IPS DF 6.9 (cell line): ENCODE data around the gene CPLX1.

Source experiments
- DNase-seq: peaks from one replicate; pipeline ENCODE4 v3.0.0-alpha.2; 2013; ENCODE audit warnings: low read depth, low spot score
- H3K27ac ChIP-seq: one replicate; pipeline ENCODE4 v1.5.1; 2013; ENCODE audit warnings: low read length, control low read depth
- H3K27me3 ChIP-seq: 2 replicates; pipeline ENCODE4 v1.6.1; 2013; ENCODE audit warnings: mild to moderate bottlenecking, low read length; ENCODE audit not compliant: control insufficient read depth, insufficient read depth
- H3K36me3 ChIP-seq: 2 replicates; pipeline ENCODE4 v1.6.1; 2013; ENCODE audit warnings: low read length; ENCODE audit not compliant: control insufficient read depth, insufficient read depth
- H3K4me1 ChIP-seq: 2 replicates; pipeline ENCODE4 v1.6.1; 2013; ENCODE audit warnings: low read length; ENCODE audit not compliant: control insufficient read depth, insufficient read depth
- H3K4me3 ChIP-seq: 2 replicates; pipeline ENCODE4 v1.5.1; 2013; ENCODE audit warnings: mild to moderate bottlenecking, low read length
- H3K9me3 ChIP-seq: 2 replicates; pipeline ENCODE4 v1.6.1; 2013; ENCODE audit warnings: low read length, inconsistent platforms; ENCODE audit not compliant: control insufficient read depth, insufficient read depth
- WGBS: extraction: QIAGEN DNeasy Blood & Tissue Kit; methylation state at CpG from one replicate; pipeline ENCODE4 v1.1.7; 2013; ENCODE audit warnings: mixed read lengths, missing lambda C conversion rate; ENCODE audit not compliant: insufficient read length, insufficient coverage; 5-methylcytosine and 5-hydroxymethylcytosine counted together

Gene CPLX1

DNA sequence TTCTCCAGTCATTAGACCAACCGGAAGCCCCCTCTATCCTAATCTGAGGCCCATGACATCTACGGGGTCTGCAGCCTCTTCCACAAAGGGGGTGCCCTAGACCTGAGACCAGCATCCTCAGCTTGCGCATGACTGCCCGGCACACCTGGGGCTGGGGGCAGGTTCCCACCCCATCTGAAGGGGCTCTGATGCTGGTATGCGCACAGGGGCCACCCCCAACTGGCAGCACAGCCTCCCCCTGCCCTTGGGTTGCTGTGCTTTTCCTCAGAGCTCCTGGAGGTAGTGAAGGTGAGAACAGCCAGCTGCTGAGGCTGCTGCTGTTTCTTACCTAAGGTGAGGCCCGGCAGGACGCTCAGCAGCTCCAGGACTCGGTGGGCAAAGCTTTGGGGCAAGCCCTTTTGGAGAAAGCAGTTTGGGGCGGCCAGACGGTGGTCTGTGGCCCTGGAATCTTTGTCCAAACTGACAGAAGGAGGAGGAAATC is 18.9 kb upstream of the CPLX1 start:
- Histone ChIP-seq H3K36me3 (no peaks in the 10 kb centered on the region), H3K9me3 (no peaks in the 10 kb centered on the region), H3K4me1 (no peaks in the 10 kb centered on the region), H3K4me3 (no peak overlapping the region), H3K27ac (no peak overlapping the region), H3K27me3 (no peaks in the 10 kb centered on the region)
- no peak for DNase-seq
- no CpG with 5 or more reads among the region's 10 CpGs for WGBS

- Histone ChIP-seq H3K36me3 (no peaks in the 10 kb centered on the region), H3K9me3 (no peaks in the 10 kb centered on the region), H3K4me3 (no peak overlapping the region), H3K4me1 (no peaks in the 10 kb centered on the region), H3K27me3 (no peaks in the 10 kb centered on the region), H3K27ac (no peak overlapping the region)
- no CpG with 5 or more reads among the region's 4 CpGs for WGBS
- no peak for DNase-seq
Observed at GRCh38 chr4:839675-840443, 13.9 kb upstream of the CPLX1 start.

DNA sequence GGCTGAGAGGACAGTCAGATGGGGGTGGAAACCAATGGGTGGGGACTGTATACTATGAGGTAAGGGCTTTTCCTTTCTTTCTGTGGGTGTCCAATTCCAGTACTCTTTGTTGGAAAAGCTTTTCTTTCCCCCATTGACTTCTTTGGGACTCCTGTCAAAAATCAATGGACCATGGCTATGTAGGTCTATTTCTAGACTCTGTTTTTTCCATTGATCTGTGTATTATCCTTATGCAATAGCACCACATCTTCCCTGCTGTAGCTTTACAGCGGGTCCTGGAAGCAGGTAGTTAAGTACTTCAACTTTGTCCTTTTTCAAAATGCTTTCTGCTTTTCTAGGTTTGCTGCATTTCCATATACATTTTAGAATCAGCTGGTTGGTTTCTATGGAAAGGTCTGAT is 11.8 kb upstream of the CPLX1 start:
- no peak for DNase-seq
- H3K27ac ChIP-seq = no peak overlapping the region
- no peaks in the 10 kb centered on the region for H3K27me3 ChIP-seq
- no peaks in the 10 kb centered on the region for H3K4me1 ChIP-seq
- H3K4me3 ChIP-seq = no peak overlapping the region
- no peaks in the 10 kb centered on the region for H3K9me3 ChIP-seq
- WGBS = no CpG with 5 or more reads among the region's 1 CpG
- no peaks in the 10 kb centered on the region; the same call in 1 of the 2 replicates for H3K36me3 ChIP-seq

GRCh38 chr4:836750-837301 is 10.9 kb upstream of the CPLX1 start:
- no peaks in the 10 kb centered on the region; the same call in 1 of the 2 replicates for H3K36me3 ChIP-seq
- no peaks in the 10 kb centered on the region for H3K9me3 ChIP-seq
- H3K4me3 ChIP-seq = no peak overlapping the region
- WGBS = no CpG with 5 or more reads among the region's 22 CpGs
- H3K27me3 ChIP-seq = no peaks in the 10 kb centered on the region
- no peak for DNase-seq
- H3K27ac ChIP-seq = no peak overlapping the region
- no peaks in the 10 kb centered on the region for H3K4me1 ChIP-seq

- no peaks in the 10 kb centered on the region; the same call in 1 of the 2 replicates for H3K36me3 ChIP-seq
- H3K4me3 ChIP-seq = no peak overlapping the region
- DNase-seq = no peak
- H3K27ac ChIP-seq = no peak overlapping the region
- H3K9me3 ChIP-seq = no peaks in the 10 kb centered on the region
- WGBS = no CpG with 5 or more reads among the region's 32 CpGs
- no peaks in the 10 kb centered on the region for H3K4me1 ChIP-seq
- no peaks in the 10 kb centered on the region for H3K27me3 ChIP-seq
Observed at GRCh38 chr4:836003-836511, 10.1 kb upstream of the CPLX1 start.

DNA sequence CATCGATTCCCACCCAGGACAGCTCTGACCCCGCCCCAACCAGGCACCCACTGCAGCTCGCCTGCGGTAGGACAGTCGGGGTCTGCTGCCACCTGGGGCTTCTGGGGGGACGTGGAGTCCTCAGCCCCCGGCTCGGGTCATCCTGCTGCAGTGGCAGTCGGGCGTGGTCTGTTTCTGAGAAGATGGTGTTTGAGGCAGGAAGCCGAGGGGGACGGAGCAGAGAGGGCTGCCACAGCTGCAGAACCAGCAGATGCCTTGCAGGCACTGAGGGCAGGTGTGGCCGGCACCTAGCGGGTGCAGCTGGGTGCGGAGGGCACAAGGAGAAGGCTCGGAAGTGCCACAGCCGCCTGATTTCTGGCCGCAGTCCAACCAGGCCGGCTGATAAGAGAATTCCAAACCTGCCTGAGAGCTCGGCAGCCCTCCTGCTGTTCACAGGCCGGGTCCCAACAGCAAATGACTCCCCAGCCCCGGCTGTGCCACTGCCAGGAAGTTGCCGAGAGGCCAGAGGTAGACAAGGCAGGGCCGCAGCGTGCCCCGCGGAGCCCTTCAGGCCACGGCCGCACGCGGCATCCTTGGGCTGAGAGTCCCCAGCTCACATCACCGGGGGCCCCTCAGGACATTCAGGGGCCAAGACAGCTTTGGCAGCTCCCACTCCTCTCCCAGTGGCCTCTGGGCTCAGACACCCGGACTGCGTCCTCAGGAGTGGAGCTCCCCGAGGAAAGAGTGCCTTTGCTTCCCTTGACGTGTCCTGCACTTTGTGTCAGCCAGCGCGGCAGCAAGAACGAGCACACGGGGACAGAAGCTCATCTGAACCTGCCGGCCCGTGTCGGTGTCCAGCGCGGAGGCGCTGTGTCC is 9.4 kb upstream of the CPLX1 start:
- no peaks in the 10 kb centered on the region for H3K27me3 ChIP-seq
- DNase-seq = no peak
- H3K4me1 ChIP-seq = no peaks in the 10 kb centered on the region; the same call in 1 of the 2 replicates
- H3K4me3 ChIP-seq = no peak overlapping the region; the same call in 1 of the 2 replicates
- H3K27ac ChIP-seq = no peak overlapping the region
- H3K9me3 ChIP-seq = no peaks in the 10 kb centered on the region
- no CpG with 5 or more reads among the region's 46 CpGs for WGBS
- no peaks in the 10 kb centered on the region; the same call in 1 of the 2 replicates for H3K36me3 ChIP-seq

- no peak for DNase-seq
- Histone ChIP-seq H3K9me3 (no peaks in the 10 kb centered on the region), H3K36me3 (no peaks in the 10 kb centered on the region; the same call in 1 of the 2 replicates), H3K27me3 (no peaks in the 10 kb centered on the region), H3K27ac (no peak overlapping the region), H3K4me3 (no peak overlapping the region), H3K4me1 (no peaks in the 10 kb centered on the region; the same call in 1 of the 2 replicates)
- no CpG with 5 or more reads among the region's 29 CpGs for WGBS
Observed at GRCh38 chr4:834368-835147, 8.6 kb upstream of the CPLX1 start.

DNA sequence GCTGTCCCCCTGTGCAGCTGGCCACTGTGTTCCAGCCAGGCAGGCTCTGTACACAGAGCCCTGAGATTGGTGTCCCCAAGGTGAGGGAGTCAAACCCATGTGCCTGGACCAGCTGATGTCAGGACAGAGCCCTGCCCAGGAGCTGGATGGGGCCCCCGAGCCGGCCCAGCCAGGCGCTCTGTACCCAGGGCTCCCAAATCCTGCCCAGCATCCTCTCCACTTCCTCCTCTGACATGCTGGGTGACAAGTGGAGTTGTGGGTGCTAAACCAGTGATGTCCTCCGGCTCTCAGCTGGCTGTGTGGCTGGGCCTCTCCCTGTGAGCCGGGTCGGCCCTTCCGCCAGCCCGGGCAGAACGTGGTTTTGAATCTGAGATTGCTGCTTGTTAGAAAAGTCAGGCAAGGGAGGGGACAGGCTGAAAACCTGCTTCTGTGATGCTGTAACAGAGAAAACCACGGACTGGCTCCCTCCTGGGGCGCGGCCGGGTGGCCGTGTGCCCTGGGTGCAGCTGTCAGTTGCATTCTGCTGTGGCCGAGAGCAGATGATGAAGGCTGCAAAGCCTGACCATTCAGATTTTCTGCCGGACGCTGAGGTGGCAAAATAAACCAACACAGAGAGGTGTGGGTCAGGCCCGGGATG is 7.9 kb upstream of the CPLX1 start:
- Histone ChIP-seq H3K9me3 (no peaks in the 10 kb centered on the region), H3K4me3 (no peak overlapping the region), H3K27me3 (no peaks in the 10 kb centered on the region), H3K36me3 (no peaks in the 10 kb centered on the region; the same call in 1 of the 2 replicates), H3K27ac (no peak overlapping the region), H3K4me1 (no peaks in the 10 kb centered on the region; the same call in 1 of the 2 replicates)
- no peak for DNase-seq
- no CpG with 5 or more reads among the region's 18 CpGs for WGBS

DNA sequence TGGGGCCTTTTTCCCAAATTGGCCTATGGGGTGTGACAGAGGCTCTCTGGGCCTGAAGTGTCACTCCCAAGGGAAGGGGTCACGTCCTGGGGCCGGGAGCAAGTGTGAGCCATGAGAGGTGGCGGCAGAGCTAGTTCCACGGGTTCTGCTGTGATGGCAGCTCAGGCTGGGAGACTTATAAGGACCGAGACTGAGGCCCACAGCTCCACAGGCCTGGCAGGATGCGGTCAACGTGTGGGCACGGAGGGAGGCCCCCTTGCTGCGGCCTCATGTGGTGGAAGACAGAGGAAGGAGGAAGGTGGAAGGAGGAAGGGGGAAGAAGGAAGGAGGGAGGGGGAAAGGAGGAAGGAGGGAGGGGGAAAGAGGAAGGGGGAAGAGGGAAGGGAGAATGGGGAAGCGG is 7.2 kb upstream of the CPLX1 start:
- WGBS = no CpG with 5 or more reads among the region's 10 CpGs
- Histone ChIP-seq H3K27me3 (peaks cover 3% of the 10 kb centered on the region; the same call in 1 of the 2 replicates), H3K4me3 (no peak overlapping the region), H3K9me3 (no peaks in the 10 kb centered on the region), H3K27ac (no peak overlapping the region), H3K4me1 (peaks cover 2% of the 10 kb centered on the region; the same call in 1 of the 2 replicates), H3K36me3 (no peaks in the 10 kb centered on the region; the same call in 1 of the 2 replicates)
- no peak for DNase-seq
